AG09309 (cell line): ENCODE results near the gene CHP2.

ENCODE experiments used
- DNase-seq: peaks from one replicate; pipeline ENCODE4 v3.0.0-alpha.2; 2010; ENCODE audit warnings: low read depth
- H3K4me3 ChIP-seq: 2 replicates; pipeline ENCODE4 v1.5.1; 2011; ENCODE audit warnings: mild to moderate bottlenecking, low read depth, low read length, moderate library complexity; ENCODE audit not compliant: control insufficient read depth
- TF ChIP-seq, protein P1 (sequence below): IDR thresholded peaks from 2 replicates; pipeline ENCODE4 v1.5.1; 2011; ENCODE audit warnings: mild to moderate bottlenecking, low read depth, low read length, inconsistent platforms; ENCODE audit not compliant: insufficient read depth, control insufficient read depth; ENCODE audit errors: missing control alignments

The CHP2 gene

DNA sequence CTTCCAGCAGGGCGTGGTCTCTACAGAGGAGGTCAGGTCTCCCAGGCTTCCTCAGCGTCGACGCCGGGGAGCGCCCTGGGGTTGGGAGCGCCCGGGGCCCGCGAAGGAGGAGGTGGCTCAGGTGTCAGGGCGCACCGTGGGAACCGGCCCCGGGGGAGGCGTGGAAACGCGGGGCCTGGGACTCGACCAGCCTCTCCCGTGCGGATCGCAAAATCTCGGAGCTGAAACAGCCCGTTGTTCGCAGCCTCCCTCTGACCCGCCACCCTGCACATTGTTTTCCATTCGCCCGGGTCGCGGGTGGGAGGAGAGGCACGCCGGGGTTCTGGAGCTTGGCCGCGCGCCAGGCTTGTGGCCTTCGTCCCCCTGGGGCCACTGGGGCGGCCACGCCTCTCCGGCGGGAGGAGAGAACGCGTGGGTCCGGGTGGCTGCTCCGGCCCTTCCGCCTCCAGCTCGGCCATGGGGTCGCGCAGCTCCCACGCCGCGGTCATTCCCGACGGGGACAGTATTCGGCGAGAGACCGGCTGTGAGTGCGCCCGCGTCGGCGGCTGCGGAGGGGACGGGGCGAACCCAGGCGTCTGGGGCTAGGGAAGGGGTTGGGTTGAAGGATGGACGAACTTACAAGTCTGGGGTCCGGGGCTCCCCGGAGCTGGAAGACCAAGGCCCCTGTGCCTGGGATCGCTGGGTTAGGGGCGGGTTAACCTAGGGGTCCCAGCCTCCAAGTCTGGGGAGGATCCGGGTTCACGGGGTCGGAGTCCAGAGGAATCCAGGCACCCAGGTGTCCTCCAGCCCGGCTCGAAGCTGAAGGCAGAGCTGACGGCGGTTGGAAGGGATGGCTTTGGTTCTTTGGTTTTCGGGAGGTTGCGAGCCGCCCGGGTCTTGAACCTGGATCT, at the start of gene CHP2:
TSS of gene CHP2 (plus strand) at position 433 of the 890 bp plus-strand sequence. CDS start at position 457, 24 bp downstream.
- H3K4me3 ChIP-seq: no peak within 1 kb of the TSS
- no peak for DNase-seq
- TF ChIP-seq, protein P1, sequence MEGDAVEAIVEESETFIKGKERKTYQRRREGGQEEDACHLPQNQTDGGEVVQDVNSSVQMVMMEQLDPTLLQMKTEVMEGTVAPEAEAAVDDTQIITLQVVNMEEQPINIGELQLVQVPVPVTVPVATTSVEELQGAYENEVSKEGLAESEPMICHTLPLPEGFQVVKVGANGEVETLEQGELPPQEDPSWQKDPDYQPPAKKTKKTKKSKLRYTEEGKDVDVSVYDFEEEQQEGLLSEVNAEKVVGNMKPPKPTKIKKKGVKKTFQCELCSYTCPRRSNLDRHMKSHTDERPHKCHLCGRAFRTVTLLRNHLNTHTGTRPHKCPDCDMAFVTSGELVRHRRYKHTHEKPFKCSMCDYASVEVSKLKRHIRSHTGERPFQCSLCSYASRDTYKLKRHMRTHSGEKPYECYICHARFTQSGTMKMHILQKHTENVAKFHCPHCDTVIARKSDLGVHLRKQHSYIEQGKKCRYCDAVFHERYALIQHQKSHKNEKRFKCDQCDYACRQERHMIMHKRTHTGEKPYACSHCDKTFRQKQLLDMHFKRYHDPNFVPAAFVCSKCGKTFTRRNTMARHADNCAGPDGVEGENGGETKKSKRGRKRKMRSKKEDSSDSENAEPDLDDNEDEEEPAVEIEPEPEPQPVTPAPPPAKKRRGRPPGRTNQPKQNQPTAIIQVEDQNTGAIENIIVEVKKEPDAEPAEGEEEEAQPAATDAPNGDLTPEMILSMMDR: no peak

DNA sequence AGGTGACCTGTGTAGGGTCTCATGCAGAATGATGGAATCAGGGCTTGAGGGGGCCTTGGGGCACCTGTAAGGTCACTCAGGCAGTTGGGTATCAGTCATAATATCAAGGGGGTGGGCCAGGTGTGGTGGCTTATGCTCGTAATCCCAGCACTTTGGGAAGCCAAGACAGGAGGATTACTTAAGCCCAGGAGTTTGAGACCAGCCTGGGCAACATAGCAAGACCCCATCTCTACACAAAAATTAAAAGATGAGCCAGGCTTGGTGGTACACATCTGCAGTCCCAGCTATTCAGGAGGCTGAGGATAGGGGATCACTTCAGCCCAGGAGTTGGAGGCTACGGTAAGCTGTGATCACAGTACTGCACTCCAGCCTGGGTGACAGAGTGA, 49.3 kb upstream of the CHP2 start:
- TF ChIP-seq, protein P1: no peak
- H3K4me3 ChIP-seq: no peak overlapping the region
- DNase-seq: no peak

DNA sequence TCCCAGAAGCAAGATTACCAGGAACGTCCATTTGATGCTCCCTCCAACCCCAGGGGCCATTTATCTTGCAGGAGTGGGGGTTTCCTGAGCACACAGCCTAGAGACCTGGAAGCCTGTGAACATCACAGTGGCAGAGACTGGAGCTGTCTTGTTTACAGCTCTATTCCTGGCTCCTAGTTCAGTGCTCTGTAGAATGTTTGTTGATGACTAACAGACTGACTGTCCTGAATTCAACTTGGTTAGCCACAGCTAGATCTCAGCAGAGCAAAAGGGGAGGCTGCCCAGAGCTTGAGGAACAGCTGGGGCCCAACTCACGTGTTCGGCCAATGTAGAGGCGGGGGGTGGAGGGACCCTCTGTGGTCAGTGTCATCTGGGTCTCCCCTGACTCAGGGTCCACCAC, 48.4 kb upstream of the CHP2 start:
- DNase-seq: no peak
- TF ChIP-seq, protein P1: no peak
- H3K4me3 ChIP-seq: no peak overlapping the region

DNA sequence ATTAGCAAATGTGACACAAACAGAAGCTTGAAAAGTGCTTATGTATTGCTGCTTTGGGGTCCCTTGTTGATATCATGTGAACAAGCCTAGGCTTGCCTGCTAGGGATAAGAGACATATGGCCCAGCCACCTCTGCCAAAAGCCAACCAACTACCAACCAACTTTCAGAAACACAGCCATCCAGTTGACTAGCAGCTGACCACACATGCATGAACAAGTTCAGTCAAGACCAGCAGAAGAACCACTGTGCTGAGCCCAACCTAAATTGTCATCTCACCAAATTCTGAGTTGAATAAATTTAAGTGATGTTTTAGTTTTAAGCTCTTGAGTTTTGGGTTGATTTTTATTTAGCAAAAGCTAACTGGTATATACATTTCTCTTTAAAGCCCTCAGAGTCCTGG, 45.3 kb upstream of the CHP2 start:
- TF ChIP-seq, protein P1: no peak
- DNase-seq: no peak
- H3K4me3 ChIP-seq: no peak overlapping the region

DNA sequence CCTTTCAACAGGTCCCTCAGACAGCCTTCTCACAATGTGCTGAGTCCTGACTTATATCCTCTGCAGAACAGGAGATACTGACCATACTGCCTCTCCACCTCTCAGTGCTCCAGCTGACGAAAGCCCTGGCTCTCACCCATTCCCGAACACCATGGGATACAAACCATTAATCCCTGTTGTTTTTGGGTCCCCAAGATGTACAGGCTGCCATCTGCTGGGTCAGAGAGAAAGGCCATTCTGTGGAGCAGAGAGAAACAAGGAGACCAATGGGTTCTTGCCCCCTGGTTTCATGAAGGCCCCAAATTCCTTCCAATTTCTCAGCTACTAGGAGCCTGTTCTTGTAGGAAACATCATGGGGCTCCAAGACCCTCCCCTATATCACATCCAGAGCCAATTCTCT, 44.8 kb upstream of the CHP2 start:
- TF ChIP-seq, protein P1: no peak
- DNase-seq: no peak
- H3K4me3 ChIP-seq: no peak overlapping the region

DNA sequence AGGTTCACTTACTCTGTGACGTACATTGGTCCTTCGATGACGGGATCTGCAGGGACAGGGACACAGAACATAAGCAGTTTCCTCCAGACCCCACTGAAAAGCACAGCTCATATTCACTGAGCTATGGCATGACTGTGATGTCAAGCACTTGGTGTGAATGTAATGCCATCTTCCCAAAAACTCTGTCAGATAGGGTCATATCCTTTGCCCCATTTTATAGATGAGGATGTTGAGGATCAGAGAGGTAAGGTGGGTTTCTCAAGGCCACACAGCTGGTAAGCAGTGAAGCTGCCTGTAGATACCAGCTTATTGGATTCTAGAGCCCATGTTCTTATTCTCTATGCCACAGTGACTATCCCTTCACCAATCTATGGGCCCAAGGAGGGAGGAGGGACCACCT, 44.3 kb upstream of the CHP2 start:
- DNase-seq: no peak
- H3K4me3 ChIP-seq: no peak overlapping the region
- TF ChIP-seq, protein P1: no peak
